Suppressor macrophage (primary cell): ENCODE results near the gene AHNAK2.
"Not testable (repeated sequence)": the region's sequence is repeated elsewhere in the genome, so short reads cannot be mapped to it uniquely, and the experiment has no call there.

ENCODE experiments used
- DNase-seq, 4 experiments: peaks; one replicate each; pipeline ENCODE4 v3.0.0-alpha.2; 2020 to 2022

Gene AHNAK2

GRCh38 chr14:104926619-104927431 is 51.3 kb downstream of the AHNAK2 start:
- peak; percentile 66 to 83 (median 74) for DNase-seq

GRCh38 chr14:104925855-104926609 is 52.1 kb downstream of the AHNAK2 start:
- DNase-seq = no peak

GRCh38 chr14:104925214-104925854 is 52.8 kb downstream of the AHNAK2 start:
- DNase-seq = no peak

DNA sequence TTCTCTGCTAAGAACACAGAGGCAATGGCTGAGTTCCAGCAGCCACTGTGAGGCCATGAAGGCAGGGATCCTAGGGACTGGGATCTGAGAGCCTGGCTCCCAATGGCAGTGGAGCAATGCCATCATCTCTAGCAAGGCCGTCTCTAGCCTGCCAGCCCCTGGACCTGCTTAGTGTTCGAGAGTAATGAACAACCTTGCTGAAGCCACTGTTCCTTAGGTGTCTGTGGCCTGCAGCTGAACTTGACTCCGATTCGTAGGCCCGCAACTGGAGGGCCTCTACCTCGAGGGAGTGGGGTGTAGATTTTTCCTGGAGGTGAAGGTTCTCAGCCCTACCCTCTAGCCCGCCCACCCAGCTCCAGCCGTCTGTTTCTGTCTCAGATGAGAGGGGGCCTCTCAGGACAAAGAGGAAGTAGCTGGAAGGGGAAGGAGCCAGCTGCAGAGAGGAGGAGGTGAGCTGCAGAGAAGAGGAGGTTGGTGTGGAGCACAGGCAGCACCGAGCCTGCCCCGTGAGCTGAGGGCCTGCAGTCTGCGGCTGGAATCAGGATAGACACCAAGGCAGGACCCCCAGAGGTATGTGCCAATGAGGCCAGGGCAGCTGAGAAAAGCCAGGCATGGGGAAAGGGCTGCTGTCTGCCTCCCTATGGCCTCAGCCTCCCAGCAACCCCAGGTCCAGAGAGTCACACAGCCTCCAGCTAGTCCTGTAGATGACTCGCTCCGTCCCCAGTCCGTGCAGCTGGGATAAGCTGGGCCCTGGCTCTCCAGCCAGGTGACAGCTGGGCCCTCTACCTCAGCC is 53.6 kb downstream of the AHNAK2 start, which contains the start of gene PLD4:
Gene PLD4, plus strand, starts transcription at position 459 of the 793 bp plus-strand sequence. CDS start 2,262 bp downstream, outside the sequence.
- DNase-seq = peak; percentile 34 to 75 (median 70)

GRCh38 chr14:104923640-104924420 is 54.3 kb downstream of the AHNAK2 start:
- DNase-seq = no peak

GRCh38 chr14:104919993-104920315 is 58.2 kb downstream of the AHNAK2 start:
- DNase-seq = no peak

- DNase-seq = not testable (repeated sequence)
Observed at GRCh38 chr14:104919152-104919992, 58.8 kb downstream of the AHNAK2 start.

DNA sequence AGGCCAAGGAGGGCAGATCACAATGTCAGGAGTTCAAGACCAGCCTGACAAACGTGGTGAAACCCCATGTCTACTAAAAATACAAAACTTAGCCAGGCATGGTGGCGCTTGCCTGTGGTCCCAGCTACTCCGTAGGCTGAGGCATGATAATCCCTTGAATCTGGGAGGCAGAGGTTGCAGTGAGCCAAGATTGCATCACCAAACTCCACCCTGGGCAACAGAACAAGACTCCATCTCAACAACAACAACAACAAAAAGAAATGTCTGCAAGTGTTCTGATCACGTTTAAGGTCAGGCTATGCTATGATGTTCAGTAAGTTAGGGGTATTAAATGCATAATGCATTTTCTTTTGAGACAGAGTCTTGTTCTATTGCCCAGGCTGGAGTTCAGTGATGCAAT is 60.2 kb downstream of the AHNAK2 start:
- DNase-seq = no peak

GRCh38 chr14:104917116-104917515 is 61.1 kb downstream of the AHNAK2 start:
- DNase-seq = no peak

- DNase-seq = no peak
Observed at GRCh38 chr14:104913435-104913834, 64.7 kb downstream of the AHNAK2 start.

- no peak for DNase-seq
Observed at GRCh38 chr14:104912053-104912452, 66.1 kb downstream of the AHNAK2 start.

- no peak for DNase-seq
Observed at GRCh38 chr14:104908303-104908702, 69.9 kb downstream of the AHNAK2 start.

DNA sequence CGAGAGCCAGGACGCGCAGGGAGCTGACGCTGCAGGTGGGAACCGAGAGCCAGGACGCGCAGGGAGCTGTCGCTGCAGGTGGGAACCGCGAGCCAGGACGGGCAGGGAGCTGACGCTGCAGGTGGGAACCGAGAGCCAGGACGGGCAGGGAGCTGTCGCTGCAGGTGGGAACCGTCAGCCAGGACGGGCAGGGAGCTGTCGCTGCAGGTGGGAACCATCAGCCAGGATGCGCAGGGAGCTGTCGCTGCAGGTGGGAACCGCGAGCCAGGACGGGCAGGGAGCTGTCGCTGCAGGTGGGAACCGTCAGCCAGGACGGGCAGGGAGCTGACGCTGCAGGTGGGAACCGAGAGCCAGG is 72.6 kb downstream of the AHNAK2 start:
- not testable (repeated sequence) for DNase-seq

GRCh38 chr14:104904650-104905578 is 73.3 kb downstream of the AHNAK2 start:
- not testable (repeated sequence) for DNase-seq

GRCh38 chr14:104903990-104904389 is 74.2 kb downstream of the AHNAK2 start:
- no peak for DNase-seq

DNA sequence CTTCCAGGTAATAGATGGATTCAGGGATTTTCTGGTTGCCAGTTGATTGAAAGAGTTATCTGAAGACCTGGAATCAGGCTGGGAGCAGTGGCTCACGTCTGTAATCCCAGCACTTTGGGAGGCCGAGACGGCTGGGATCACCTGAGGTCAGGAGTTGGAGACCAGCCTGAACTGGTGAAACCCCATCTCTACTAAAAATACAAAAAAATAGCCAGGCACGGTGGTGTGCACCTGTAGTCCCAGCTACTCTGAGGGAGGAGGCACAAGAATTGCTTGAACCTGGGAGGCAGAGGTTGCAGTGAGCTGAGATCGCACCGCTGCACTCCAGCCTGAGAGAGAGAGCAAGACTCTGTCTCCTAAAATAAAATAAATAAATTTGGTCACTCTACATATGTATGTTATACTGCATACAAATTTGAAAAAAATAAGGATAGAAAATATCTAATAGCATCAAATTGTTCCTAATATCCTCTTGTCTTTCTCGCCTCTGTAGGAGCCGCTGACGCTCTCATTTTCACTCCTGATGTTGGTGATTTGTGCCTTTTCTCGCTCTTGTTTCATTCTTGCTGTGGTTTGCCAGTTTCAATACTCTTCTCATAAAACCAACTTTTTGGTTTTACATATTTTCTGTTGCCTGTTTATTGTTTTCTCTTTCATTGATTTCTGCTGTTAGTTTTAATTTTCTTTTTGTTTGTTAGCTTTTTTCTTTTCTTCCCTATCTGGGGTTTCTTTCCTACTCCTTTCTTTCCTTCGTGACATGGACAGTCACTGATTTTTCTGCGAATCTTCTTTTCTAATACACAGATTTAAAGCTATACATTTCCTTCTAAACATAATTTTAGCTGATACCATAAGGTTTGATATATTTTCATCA is 77.3 kb downstream of the AHNAK2 start:
- no peak for DNase-seq

DNA sequence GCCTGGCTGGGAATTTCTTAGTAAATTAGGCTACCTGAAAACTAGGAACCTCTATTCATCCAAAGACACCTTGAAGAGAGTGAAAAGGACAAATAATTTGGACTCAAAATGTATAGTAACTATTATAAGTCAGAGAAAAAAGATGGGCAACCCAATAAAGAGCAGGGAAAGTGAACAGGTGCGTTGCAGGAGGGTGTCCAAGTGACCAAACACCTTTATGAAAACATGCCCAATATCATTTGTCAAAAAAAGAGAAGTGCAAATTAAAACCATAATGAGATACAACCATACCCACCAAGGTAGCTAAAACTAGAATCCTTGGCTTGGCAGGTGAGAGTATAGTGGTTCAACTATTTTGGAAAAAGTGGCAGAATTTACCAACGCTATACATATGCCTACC is 78.4 kb downstream of the AHNAK2 start:
- DNase-seq = no peak

DNA sequence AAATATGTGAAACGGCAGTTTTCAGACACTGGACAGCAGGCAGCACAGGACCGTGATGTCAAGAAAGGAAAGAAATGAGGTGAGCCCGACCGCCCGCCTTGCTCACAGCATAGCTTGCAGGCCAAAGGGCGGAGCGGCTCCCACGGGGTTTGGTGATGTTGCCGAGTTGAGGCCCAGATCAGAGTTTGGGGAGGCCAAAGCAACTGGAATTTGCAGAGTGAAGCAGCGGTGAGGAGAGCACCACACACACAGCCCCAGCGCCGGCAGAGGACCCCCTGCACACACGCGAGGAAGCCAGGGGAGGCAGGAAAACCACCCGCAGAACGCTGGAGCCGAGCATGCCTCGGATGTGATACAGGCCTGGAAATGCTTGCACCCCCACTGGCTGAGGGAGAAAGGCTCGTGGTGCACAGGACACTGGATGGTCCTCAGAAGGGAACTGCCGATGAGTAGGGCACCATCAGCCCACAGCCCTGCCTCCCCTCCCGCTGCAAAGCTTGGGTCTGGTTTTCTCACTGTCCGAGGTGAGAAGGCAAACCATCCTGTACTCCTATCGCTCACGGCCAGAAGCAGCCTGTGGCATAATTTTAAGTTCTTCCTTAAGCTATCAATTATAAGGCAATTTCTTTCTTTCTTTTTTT is 79.2 kb downstream of the AHNAK2 start:
- no peak for DNase-seq
